ENCODE data around the gene MTHFSD. TPM values are rescaled to one million over a fixed set of nuclear protein-coding genes. Genes with fewer than 3 reads are reported as not detected.

The MTHFSD gene
- total RNA-seq, 1 experiment from 2014 or later, result 4.7 TPM

DNA sequence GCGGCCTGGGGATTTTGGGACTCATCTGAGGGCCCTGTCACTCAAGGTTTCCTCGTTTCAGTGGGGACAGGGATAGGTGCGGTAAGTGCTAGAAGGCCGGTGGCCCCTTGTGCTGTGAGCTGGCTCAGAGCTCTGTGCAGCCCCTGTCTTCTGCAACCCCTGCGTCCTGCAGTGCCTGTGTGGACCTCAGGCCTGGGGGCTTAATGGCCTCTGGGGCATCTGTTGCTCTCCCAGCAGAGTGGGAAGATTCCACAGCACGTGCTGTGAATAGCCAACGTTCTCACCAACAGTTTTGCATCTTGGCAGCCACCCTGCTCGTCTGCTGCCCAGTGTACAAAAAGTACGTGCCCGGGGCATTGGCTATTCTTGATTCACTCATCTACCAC, 16.5 kb upstream of the MTHFSD start:
- Histone ChIP-seq H3K4me2 (ENCODE audit: insufficient read depth, insufficient read length, low read length) (peak overlapping the region; percentile 8), H3K27me3 (ENCODE audit: insufficient read depth, low read length) (peaks cover 82% of the 10 kb centered on the region), H3K9ac (ENCODE audit: extremely low read depth, insufficient read length, low read length) (no peak overlapping the region), H4K91ac (ENCODE audit: insufficient read length, low read depth, low read length) (no peak overlapping the region), H2BK15ac (ENCODE audit: low read depth, low read length) (no peak overlapping the region), H2BK12ac (ENCODE audit: insufficient read length, low read depth, low read length) (no peak overlapping the region), H3K9me3 (ENCODE audit: control insufficient read depth, low read depth, low read length) (no peaks in the 10 kb centered on the region), H2AK5ac (ENCODE audit: insufficient read length, low read length) (no peak overlapping the region), H3K4me1 (ENCODE audit: insufficient read depth, low read length) (peaks cover 8% of the 10 kb centered on the region; the same call in 1 of the 2 replicates), H4K5ac (ENCODE audit: insufficient read length, low read depth, low read length) (no peak overlapping the region), H3K23me2 (ENCODE audit: insufficient read length, low read depth, low read length, poor library complexity, severe bottlenecking) (peaks cover 8% of the 10 kb centered on the region), H3K4ac (ENCODE audit: low read depth, low read length) (no peak overlapping the region), H3K18ac (ENCODE audit: insufficient read length, low read depth, low read length) (no peak overlapping the region), H3T11ph (ENCODE audit: low read length) (no peak overlapping the region), H4K8ac (replicated peaks; ENCODE audit: insufficient read length, low read depth, low read length) (no peak overlapping the region), H3K79me1 (ENCODE audit: insufficient read depth, low read depth, low read length, poor library complexity, severe bottlenecking) (no peaks in the 10 kb centered on the region), H2BK5ac (ENCODE audit: insufficient read length, low read length) (no peak overlapping the region), H2BK120ac (ENCODE audit: low read depth, low read length, poor library complexity, severe bottlenecking) (no peak overlapping the region), H3K23ac (ENCODE audit: insufficient read length, low read depth, low read length) (no peak overlapping the region), H3K14ac (ENCODE audit: insufficient read depth, low read length) (no peak overlapping the region), H4K20me1 (ENCODE audit: control insufficient read depth, insufficient read depth, insufficient read length) (no peaks in the 10 kb centered on the region), H3K56ac (ENCODE audit: insufficient read length, low read depth, low read length) (no peak overlapping the region), H3K79me2 (ENCODE audit: insufficient read depth, low read length) (no peaks in the 10 kb centered on the region), H3K27ac (ENCODE audit: insufficient read length, low read depth, low read length) (no peak overlapping the region), H2BK20ac (ENCODE audit: low read depth, low read length, poor library complexity, severe bottlenecking) (no peak overlapping the region), H2AFZ (ENCODE audit: low read length) (no peak overlapping the region)
- H3K27me3 Mint-ChIP-seq (ENCODE audit: low read depth), result peaks cover 92% of the 10 kb centered on the region
- peaks cover 30 to 41% of the 10 kb centered on the region in 2 experiments for H3K4me1 Mint-ChIP-seq
- peak overlapping the region in 1 of 2 experiments; percentile 19; a peak in 1 of 5 replicates for H3K4me3 Mint-ChIP-seq
- no peak for DNase-seq
- H3K27ac Mint-ChIP-seq, result no peak overlapping the region
- peaks cover 2 to 3% of the 10 kb centered on the region in 2 experiments; a peak in 3 of 5 replicates for H3K9me3 Mint-ChIP-seq
- TF ChIP-seq, protein P1, sequence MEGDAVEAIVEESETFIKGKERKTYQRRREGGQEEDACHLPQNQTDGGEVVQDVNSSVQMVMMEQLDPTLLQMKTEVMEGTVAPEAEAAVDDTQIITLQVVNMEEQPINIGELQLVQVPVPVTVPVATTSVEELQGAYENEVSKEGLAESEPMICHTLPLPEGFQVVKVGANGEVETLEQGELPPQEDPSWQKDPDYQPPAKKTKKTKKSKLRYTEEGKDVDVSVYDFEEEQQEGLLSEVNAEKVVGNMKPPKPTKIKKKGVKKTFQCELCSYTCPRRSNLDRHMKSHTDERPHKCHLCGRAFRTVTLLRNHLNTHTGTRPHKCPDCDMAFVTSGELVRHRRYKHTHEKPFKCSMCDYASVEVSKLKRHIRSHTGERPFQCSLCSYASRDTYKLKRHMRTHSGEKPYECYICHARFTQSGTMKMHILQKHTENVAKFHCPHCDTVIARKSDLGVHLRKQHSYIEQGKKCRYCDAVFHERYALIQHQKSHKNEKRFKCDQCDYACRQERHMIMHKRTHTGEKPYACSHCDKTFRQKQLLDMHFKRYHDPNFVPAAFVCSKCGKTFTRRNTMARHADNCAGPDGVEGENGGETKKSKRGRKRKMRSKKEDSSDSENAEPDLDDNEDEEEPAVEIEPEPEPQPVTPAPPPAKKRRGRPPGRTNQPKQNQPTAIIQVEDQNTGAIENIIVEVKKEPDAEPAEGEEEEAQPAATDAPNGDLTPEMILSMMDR (conservative IDR thresholded peaks at IDR 0.05), result no peak
- no peaks in the 10 kb centered on the region; a peak in 2 of 7 replicates for H3K36me3 Mint-ChIP-seq (ENCODE audit: insufficient read depth in 1 of 3, low read depth in 3 of 3)
- no CpG with 5 or more reads among the region's 10 CpGs for WGBS (ENCODE audit: extremely low coverage, insufficient read length, low lambda C conversion rate)
